Measurements from ENCODE around the gene SYMPK.
"Not testable (repeated sequence)": the region's sequence is repeated elsewhere in the genome, so short reads cannot be mapped to it uniquely, and the experiment has no call there.

Gene SYMPK

DNA sequence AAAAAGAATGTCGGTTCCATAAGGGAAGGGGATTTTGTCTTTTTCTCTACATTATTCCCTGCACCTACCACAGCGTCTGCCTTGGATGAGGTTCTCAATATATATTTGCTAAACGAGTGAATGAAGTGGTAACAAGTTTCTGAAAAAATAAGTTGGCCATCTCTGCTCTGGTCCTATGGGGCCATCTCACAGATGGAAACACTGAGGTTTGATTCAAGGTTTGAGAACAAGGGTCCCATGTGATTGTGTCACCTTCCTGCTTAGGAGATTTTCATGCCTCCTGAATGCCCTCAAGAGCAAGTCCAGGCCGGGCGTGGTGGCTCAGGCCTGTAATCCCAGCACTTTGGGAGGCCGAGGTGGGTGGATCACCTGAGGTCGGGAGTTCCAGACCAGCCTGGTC lies 36.3 kb upstream of the SYMPK start:
- no peak overlapping the region for H3K4me3 ChIP-seq (ENCODE audit: low read depth, low read length)
- H3K9me3 ChIP-seq, result no peaks in the 10 kb centered on the region
- no peak for DNase-seq
- no peaks in the 10 kb centered on the region for H3K27me3 ChIP-seq
- H3K36me3 ChIP-seq, result peaks cover 17% of the 10 kb centered on the region
- no peak for TF ChIP-seq CTCF (IDR thresholded peaks at IDR 0.05; ENCODE audit: low read depth, low read length)
- no peaks in the 10 kb centered on the region for H3K4me1 ChIP-seq

GRCh38 chr19:45897261-45897812 lies 34.4 kb upstream of the SYMPK start:
- Histone ChIP-seq H3K27me3 (no peaks in the 10 kb centered on the region), H3K36me3 (peaks cover 17% of the 10 kb centered on the region), H3K9me3 (no peaks in the 10 kb centered on the region), H3K4me1 (no peaks in the 10 kb centered on the region), H3K4me3 (ENCODE audit: low read depth, low read length) (no peak overlapping the region)
- DNase-seq, result no peak
- no peak for TF ChIP-seq CTCF (IDR thresholded peaks at IDR 0.05; ENCODE audit: low read depth, low read length)

GRCh38 chr19:45895983-45896599 lies 33.1 kb upstream of the SYMPK start:
- H3K9me3 ChIP-seq; H3K27me3 ChIP-seq; H3K4me3 ChIP-seq (ENCODE audit: low read depth, low read length); DNase-seq; H3K4me1 ChIP-seq: not testable (repeated sequence)
- H3K36me3 ChIP-seq, result peaks cover 17% of the 10 kb centered on the region

DNA sequence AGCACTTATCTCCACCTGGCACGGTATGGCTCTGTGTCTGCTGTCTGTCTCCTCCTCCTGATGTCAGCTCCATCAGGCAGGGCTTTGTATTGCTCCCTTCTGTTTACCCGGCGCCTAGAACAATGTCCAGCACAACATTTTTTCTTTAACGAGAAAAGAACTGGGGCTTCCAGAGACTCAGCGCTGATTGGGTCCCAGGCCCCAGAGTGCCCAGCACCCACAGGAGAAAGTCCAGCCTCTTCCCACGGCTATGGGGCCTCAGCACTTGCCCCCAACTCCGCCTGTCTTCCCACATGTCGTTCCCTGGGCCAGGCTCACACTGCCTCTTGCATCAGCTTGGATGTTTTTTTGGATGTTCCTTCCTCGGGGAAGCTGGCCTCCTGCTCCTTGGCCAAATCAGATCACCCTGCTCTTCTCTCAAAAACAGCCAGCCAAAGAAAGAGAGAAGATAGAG lies 32.6 kb upstream of the SYMPK start:
- no peaks in the 10 kb centered on the region for H3K9me3 ChIP-seq
- DNase-seq, result no peak
- peaks cover 17% of the 10 kb centered on the region for H3K36me3 ChIP-seq

DNA sequence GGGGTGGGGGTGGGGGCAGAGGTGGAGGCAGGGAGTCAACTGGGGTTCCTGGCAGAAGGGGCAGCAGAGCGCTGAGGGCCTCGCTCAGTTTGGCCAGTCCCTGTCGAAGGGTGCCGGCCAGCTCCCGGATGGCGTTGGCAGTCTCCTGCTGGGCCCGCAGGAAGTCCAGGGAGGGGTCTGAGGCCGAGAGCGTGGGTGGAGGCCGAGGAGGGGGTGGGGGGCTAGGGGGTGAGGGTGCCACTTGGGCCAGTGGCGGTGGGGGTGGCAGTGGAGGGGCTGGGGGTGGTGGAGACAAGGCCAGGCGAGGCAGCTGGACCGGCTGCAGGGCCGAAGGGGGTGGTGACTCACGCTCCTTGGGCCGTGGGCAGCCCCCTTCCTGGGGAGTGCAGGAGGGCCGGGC lies 27.9 kb upstream of the SYMPK start:
- no peak for DNase-seq
- no peaks in the 10 kb centered on the region for H3K9me3 ChIP-seq
- no peak for TF ChIP-seq CTCF (IDR thresholded peaks at IDR 0.05; ENCODE audit: low read depth, low read length)
- H3K4me1 ChIP-seq, result no peaks in the 10 kb centered on the region
- H3K36me3 ChIP-seq, result no peaks in the 10 kb centered on the region; the same call in 1 of the 2 replicates
- H3K27me3 ChIP-seq, result no peaks in the 10 kb centered on the region
- H3K4me3 ChIP-seq (ENCODE audit: low read depth, low read length), result no peak overlapping the region

More for the DNA sequence above, 32.6 kb upstream of the SYMPK start:
- TF ChIP-seq CTCF (IDR thresholded peaks at IDR 0.05; ENCODE audit: low read depth, low read length), result no peak
- Histone ChIP-seq H3K27me3 (no peaks in the 10 kb centered on the region), H3K4me3 (ENCODE audit: low read depth, low read length) (no peak overlapping the region), H3K4me1 (no peaks in the 10 kb centered on the region)

- no peak for DNase-seq
- TF ChIP-seq CTCF (IDR thresholded peaks at IDR 0.05; ENCODE audit: low read depth, low read length), result no peak
Observed at GRCh38 chr19:45889210-45889885, 26.4 kb upstream of the SYMPK start.

More at GRCh38 chr19:45889210-45889885, 26.4 kb upstream of the SYMPK start:
- Histone ChIP-seq H3K27me3 (no peaks in the 10 kb centered on the region), H3K36me3 (peaks cover 1% of the 10 kb centered on the region), H3K9me3 (no peaks in the 10 kb centered on the region), H3K4me3 (ENCODE audit: low read depth, low read length) (no peak overlapping the region), H3K4me1 (no peaks in the 10 kb centered on the region)

All from BE2C (cell line).